HG02759 (cell line): ENCODE measurements around the gene ZG16.
A peak's percentile ranks its signal among the peaks of the same experiment; 100 is the strongest.
"Not testable (repeated sequence)": the region's sequence is repeated elsewhere in the genome, so short reads cannot be mapped to it uniquely, and the experiment has no call there.

ENCODE experiments used
- ATAC-seq: cut with Tn5 transposase; IDR thresholded peaks from one replicate; pipeline ENCODE4 v1.9.1; 2021; ENCODE audit warnings: mild to moderate bottlenecking, moderate library complexity; ENCODE audit not compliant: unreplicated experiment

ZG16 gene

DNA sequence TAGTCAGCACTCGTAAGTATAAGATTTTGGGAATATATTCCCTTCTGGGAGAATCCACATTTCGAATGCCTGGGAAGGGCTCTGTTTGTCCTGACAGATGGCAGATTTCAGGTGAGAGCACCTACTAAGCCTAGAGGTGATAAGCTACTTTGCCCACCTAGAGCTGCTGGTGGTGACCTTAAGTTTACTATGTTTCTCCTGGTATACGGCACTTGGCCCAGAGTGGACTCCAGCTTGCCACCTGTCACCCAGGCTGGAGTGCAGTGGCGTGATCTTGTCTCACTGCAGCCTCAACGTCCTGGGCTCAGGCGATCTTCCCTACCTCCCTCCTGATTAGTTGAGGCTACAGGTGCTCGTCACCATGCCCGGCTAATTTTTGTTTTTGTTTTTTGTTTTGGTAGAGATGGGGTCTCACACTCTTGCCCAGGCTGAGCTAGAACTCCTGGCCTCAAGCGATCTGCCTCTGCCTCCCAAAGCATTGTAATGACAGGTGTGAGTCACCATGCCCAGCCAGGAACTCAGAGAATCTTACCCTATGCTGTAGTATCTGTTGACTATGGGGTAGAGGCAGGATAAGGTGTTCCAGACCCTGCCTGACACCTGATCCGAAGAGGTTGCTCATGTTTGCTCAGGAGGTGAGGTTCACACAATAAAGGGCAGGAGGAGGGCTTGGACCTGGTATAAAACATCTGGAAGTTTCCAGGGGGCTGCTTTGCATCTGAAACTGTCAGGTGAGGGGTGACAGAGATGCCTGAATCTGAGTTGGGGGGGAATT is at the start of gene ZG16:
ZG16 (plus strand) TSS at position 681 of the 775 bp plus-strand sequence. CDS start 1,011 bp downstream, outside the sequence.
- no peak for ATAC-seq

DNA sequence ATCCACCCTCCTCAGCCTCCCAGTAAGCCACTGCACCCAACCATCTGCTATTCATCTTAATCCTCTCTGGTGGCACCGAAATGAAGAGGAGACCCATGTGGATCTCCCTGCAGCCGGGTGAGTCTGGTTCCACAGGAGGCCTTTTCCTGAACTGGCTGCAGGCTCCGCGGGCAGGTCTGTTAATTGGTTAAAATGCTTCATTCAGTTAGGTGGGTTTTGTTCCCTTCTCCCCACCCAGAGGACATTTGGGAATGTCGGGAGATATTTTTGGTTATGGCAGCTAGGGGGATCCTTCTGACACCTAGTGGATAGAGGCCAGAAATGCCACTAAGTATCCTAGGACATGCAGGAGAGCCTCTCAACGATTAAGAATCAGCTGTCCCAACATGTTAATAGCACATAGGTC is 48.9 kb upstream of the ZG16 start:
- no peak for ATAC-seq

- peak; percentile 44 for ATAC-seq
Observed at GRCh38 chr16:29730649-29731048, 47.4 kb upstream of the ZG16 start.

GRCh38 chr16:29731768-29732601 is 46.1 kb upstream of the ZG16 start:
- ATAC-seq: not testable (repeated sequence)

- ATAC-seq: no peak
Observed at GRCh38 chr16:29734786-29735185, 43.3 kb upstream of the ZG16 start.

DNA sequence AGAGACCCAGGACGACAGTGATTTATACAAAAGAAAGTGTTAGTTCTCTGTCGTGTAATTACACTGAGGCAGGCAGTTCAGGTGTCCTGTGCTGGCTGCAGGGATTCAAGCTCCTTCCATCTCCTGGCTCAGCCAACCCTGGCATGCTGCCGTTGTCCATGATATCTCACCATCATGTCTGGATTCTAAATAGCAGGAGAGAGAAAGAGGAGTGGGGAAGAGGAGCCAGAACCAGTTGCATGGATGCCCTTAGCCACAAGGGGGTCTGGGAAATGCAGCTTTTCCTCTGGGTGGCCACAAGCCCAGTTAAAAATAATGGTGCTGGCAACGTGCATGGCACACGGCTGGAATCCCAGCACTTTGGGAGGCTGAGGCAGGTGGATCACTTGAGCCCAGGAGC is 41.9 kb upstream of the ZG16 start:
- ATAC-seq: no peak

- ATAC-seq: no peak
Observed at GRCh38 chr16:29736764-29737163, 41.3 kb upstream of the ZG16 start.

DNA sequence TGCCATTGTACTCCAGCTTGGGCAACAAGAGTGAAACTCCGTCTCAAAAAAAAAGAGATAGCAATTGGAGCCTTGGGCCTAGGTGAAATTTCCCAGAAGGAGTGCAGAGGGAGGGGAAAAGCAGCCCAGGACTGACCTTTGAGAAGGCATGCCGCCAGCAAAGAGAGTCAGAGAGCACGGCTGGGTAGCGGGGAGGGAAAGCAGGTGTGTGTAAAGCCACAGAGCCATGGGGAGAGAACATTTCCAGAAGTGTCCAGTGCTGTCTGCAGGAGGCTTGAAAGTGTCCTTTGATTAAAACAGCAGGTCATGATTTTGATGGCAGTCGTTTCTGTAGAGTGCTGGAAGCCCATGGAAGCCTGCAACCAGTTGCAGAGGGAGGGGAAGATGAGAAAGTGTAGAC is 40.3 kb upstream of the ZG16 start:
- ATAC-seq: no peak

- ATAC-seq: no peak
Observed at GRCh38 chr16:29738514-29738913, 39.5 kb upstream of the ZG16 start.

DNA sequence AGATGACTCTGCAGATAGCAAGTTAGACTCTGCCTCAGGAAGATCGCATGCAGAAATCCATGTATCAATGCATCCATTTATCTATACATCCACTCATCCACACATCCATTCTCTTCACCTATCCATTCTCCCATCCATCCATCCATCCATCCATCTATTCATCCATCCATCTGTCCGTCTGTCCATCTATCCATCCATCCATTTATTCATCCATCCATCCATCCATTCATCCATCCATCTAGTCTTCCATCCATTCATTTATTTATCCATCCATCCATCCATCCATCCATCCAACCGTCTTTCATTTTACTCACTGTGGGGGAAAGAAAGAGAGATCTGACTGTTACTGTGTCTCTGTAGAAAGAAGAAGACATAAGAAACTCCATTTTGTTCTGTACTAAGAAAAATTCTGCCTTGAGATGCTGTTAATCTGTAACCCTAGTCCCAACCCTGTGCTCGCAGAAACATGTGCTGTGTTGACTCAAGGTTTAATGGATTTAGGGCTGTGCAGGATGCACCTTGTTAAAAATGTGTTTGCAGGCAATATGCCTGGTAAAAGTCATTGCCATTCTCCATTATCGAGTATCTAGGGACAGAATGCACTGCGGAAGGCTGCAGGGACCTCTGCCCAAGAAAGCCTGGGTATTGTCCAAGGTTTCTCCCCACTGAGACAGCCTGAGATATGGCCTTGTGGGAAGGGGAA is 38.0 kb upstream of the ZG16 start:
- ATAC-seq: not testable (repeated sequence)

GRCh38 chr16:29740630-29741015 is 37.4 kb upstream of the ZG16 start:
- not testable (repeated sequence) for ATAC-seq

GRCh38 chr16:29742683-29743275 is 35.3 kb upstream of the ZG16 start:
- no peak for ATAC-seq

DNA sequence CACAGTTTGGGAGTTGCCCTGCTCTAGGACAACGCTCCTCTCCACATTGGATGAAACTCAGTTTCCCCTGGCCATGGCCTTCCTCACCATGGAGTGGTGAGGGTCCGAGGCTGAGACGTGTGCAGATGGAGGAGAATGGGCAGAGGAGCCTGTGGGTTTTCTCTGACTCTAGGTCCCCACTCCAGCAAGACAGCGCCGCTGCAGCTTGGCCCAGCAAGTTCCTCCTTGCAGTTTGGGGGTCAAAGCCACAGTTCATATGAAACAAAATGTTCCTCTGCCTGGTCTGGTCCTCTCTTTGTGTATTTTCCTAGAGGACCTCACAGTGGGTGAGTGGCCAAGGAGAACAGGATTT is 34.6 kb upstream of the ZG16 start:
- no peak for ATAC-seq

DNA sequence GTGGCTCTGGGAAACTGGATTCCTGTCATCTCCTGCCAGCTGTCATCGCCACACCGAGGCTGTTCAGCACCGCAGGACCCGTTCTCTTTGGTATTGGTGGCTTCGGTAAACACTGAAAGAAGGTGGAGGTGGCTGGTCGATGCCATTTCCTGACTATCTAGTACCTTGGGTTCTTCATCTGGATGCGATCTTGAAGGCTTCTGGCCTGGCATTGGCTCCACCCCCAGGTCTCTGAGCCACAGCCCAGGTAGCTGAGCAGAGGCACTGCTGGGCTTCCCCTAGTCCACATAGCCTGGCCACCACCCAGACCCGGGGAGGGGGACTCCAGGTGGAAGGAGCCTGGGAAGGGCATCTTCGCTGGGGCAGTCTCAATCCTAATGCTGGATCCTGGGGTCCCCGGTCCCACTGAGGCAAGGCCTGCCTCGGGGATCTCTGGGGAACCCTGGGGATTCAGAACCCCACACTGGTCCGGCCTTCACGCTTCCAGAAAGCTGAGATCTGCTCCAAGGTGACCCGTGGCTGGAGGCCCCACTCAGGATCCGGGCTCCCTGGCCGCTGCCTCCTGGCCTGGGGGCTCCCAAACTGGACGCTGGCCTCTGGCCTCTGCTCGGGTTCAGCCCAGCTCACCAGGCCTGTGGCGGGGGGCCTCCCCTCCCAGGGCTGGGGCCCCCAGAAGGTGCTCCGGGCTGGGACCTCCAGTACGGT is 34.1 kb upstream of the ZG16 start:
- no peak for ATAC-seq

DNA sequence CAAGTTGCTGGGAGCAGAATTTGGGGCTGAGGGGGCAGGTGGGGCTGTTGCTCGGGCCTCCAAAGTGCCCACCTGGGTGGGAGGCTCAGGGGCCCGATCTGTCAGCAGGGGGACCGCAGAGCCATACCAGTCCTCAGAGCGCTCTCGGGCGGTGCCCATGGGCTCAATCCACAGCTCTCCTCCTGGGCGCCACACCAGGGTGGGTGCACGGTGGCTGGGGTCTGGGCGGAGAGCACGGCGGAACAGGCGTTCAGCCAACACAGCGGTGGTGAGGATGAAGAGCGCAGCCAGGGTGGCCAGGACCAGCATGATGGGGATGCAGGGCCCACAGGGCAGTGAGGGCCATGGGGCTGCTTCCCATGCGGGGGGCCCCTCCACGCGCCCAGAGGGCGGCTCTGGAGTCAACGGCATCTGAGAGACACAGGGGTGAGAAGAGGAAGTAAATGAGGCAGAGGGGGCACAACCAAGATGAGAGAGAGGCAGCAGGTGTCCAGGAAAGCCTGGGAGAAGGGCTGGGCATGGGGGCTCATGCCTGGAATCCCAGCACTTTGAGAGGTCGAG is 33.4 kb upstream of the ZG16 start:
- ATAC-seq: no peak

DNA sequence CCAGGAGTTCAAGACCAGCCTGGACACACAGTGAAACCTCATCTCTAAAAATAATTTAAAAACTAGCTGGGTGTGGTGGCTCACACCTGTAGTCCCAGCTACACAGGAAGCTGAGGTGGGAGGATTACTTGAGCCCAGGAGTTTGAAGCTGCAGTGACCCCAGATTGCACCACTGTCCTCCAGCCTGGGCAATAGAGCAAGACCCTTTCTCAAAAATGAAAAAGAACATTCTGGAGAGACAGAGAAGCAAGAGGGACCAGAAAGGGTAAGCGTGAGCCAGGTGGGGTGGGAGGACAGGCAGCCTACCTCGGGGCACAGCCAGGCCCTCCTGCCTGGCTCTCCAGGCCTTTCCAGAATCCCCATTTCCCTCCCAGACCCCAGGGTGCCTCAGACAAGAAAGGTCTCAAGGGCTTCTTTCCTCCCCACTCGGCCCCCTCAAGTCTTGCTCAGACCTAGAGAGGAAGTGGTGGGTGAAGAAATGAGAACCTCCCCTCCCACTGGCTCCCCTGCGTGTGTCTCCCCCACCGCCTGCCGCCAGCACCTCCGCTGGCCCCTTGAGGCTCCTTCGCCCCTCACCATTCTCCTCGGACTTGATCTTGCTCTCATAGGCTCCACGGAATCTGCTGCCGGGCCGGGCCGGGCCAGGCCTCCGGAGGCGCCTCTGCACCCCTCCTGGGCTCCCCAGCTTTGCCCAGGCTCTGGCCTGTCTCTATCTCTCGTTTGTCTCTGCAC is 32.8 kb upstream of the ZG16 start:
- peak; percentile 55 for ATAC-seq

GRCh38 chr16:29745853-29746345 is 32.2 kb upstream of the ZG16 start, which contains the start of gene C16orf54:
Gene C16orf54, minus strand, starts transcription at chr16:29745990. Its CDS starts 1,039 bp downstream, at chr16:29744951.
- peak; percentile 85 for ATAC-seq

- not testable (repeated sequence) for ATAC-seq
Observed at GRCh38 chr16:29746518-29746917, 31.5 kb upstream of the ZG16 start.
